Measurements from ENCODE around the gene TMPRSS3.

TMPRSS3 gene

GRCh38 chr21:42405064-42406013, 9.5 kb upstream of the TMPRSS3 start:
- no peaks in the 10 kb centered on the region for H3F3A ChIP-seq (ENCODE audit: control insufficient read depth, insufficient read depth)
- H4K20me1 ChIP-seq (ENCODE audit: control insufficient read depth, insufficient read depth, low read depth, low read length): no peaks in the 10 kb centered on the region
- peaks cover 9% of the 10 kb centered on the region; the same call in 1 of the 2 replicates for H3K27me3 ChIP-seq (ENCODE audit: control insufficient read depth, low read length)
- H3K4me3 ChIP-seq (ENCODE audit: low read length): no peak overlapping the region
- H3K4me2 ChIP-seq (ENCODE audit: low read length): no peak overlapping the region
- H3K79me2 ChIP-seq (ENCODE audit: control insufficient read depth, low read length): no peaks in the 10 kb centered on the region
- peaks cover 6% of the 10 kb centered on the region for H3K9me3 ChIP-seq (ENCODE audit: control insufficient read depth, insufficient read depth, low read length)
- H3K36me3 ChIP-seq (ENCODE audit: control insufficient read depth, low read length): no peaks in the 10 kb centered on the region
- peaks cover 17% of the 10 kb centered on the region for H3K4me1 ChIP-seq (ENCODE audit: control insufficient read depth, low read length)
- H3K27ac ChIP-seq (ENCODE audit: low read depth, low read length): no peak overlapping the region
- TF ChIP-seq CTCF (IDR thresholded peaks at IDR 0.05; ENCODE audit: low read depth, low read length, poor library complexity, severe bottlenecking) (no peak), EZH2phosphoT487 (IDR thresholded peaks at IDR 0.05; ENCODE audit: borderline replicate concordance, low read length) (no peak)
- H3K9me2 ChIP-seq (replicated peaks; ENCODE audit: control insufficient read depth, low read length): no peaks in the 10 kb centered on the region

- no peaks in the 10 kb centered on the region for H3K36me3 ChIP-seq (ENCODE audit: control insufficient read depth, low read length)
- no peaks in the 10 kb centered on the region for H3F3A ChIP-seq (ENCODE audit: control insufficient read depth, insufficient read depth)
- H3K9me3 ChIP-seq (ENCODE audit: control insufficient read depth, insufficient read depth, low read length): peaks cover 6% of the 10 kb centered on the region
- peaks cover 9% of the 10 kb centered on the region; the same call in 1 of the 2 replicates for H3K27me3 ChIP-seq (ENCODE audit: control insufficient read depth, low read length)
- no peaks in the 10 kb centered on the region for H3K79me2 ChIP-seq (ENCODE audit: control insufficient read depth, low read length)
- H4K20me1 ChIP-seq (ENCODE audit: control insufficient read depth, insufficient read depth, low read depth, low read length): no peaks in the 10 kb centered on the region
- no peaks in the 10 kb centered on the region for H3K9me2 ChIP-seq (replicated peaks; ENCODE audit: control insufficient read depth, low read length)
- peaks cover 19% of the 10 kb centered on the region for H3K4me1 ChIP-seq (ENCODE audit: control insufficient read depth, low read length)
- H3K4me3 ChIP-seq (ENCODE audit: low read length): no peak overlapping the region
- no peak for TF ChIP-seq CTCF (IDR thresholded peaks at IDR 0.05; ENCODE audit: low read depth, low read length, poor library complexity, severe bottlenecking)
- no peak for TF ChIP-seq EZH2phosphoT487 (IDR thresholded peaks at IDR 0.05; ENCODE audit: borderline replicate concordance, low read length)
- no peak overlapping the region for H3K4me2 ChIP-seq (ENCODE audit: low read length)
- no peak overlapping the region for H3K27ac ChIP-seq (ENCODE audit: low read depth, low read length)
Measured at GRCh38 chr21:42404539-42404938, 8.7 kb upstream of the TMPRSS3 start.

GRCh38 chr21:42403611-42404231, 7.9 kb upstream of the TMPRSS3 start, which contains the start of gene UBASH3A:
Gene UBASH3A, plus strand, starts transcription at chr21:42403902. Its CDS starts 44 bp downstream, at chr21:42403946.
- peaks cover 9% of the 10 kb centered on the region; the same call in 1 of the 2 replicates for H3K27me3 ChIP-seq (ENCODE audit: control insufficient read depth, low read length)
- H3K4me1 ChIP-seq (ENCODE audit: control insufficient read depth, low read length): peaks cover 19% of the 10 kb centered on the region
- H3F3A ChIP-seq (ENCODE audit: control insufficient read depth, insufficient read depth): no peaks in the 10 kb centered on the region
- no peak within 1 kb of the TSS for H3K27ac ChIP-seq (ENCODE audit: low read depth, low read length)
- H3K4me3 ChIP-seq (ENCODE audit: low read length): no peak within 1 kb of the TSS
- no peak within 1 kb of the TSS for H3K4me2 ChIP-seq (ENCODE audit: low read length)
- peaks cover 6% of the 10 kb centered on the region for H3K9me3 ChIP-seq (ENCODE audit: control insufficient read depth, insufficient read depth, low read length)
- TF ChIP-seq CTCF (IDR thresholded peaks at IDR 0.05; ENCODE audit: low read depth, low read length, poor library complexity, severe bottlenecking) (no peak), EZH2phosphoT487 (IDR thresholded peaks at IDR 0.05; ENCODE audit: borderline replicate concordance, low read length) (no peak)
- H4K20me1 ChIP-seq (ENCODE audit: control insufficient read depth, insufficient read depth, low read depth, low read length): no peaks in the 10 kb centered on the region
- H3K79me2 ChIP-seq (ENCODE audit: control insufficient read depth, low read length): no peaks in the 10 kb centered on the region
- H3K9me2 ChIP-seq (replicated peaks; ENCODE audit: control insufficient read depth, low read length): no peaks in the 10 kb centered on the region
- no peaks in the 10 kb centered on the region for H3K36me3 ChIP-seq (ENCODE audit: control insufficient read depth, low read length)
